K562 (cell line): ENCODE results near the gene MYO3A. TPM values are rescaled to one million over a fixed set of nuclear protein-coding genes. Genes with fewer than 3 reads are reported as not detected.

ENCODE experiments used
- ATAC-seq: fragments of 200-7000 bp; cut with Tn5 transposase; 3 replicates; pipeline ENCODE4 v1.9.1; 2020; ENCODE audit warnings: moderate library complexity
- BruUV-seq: library from RNA; stranded (reverse); fragments of 400-500 nt; replicated peaks from 2 replicates; lab custom pipeline; 2021; lab: Mats Ljungman, UMichigan
- CTCF ChIA-PET: fragments of 300-600 bp; formaldehyde crosslinking; extraction: SDS; loops from one replicate; lab custom pipeline; 2021; ENCODE audit warnings: low intra/inter-chr PET ratio; lab: Yijun Ruan, JAX
- POLR2A ChIA-PET: fragments of 300-600, 350-650 bp; sonication (Branson Sonifier 250); formaldehyde crosslinking; extraction: SDS; loops from one replicate; lab custom pipeline; 2021; ENCODE audit warnings: antibody characterized with exemption, inconsistent platforms; lab: Yijun Ruan, JAX
- DNase-seq, 4 experiments: peaks; one replicate each; pipeline versions ENCODE4 v3.0.0 to v3.0.0-alpha.2; 2011 to 2018; ENCODE audit warnings: low spot score in 3 of 4, mixed read lengths in 3 of 4; ENCODE audit errors: extremely low read depth in 1 of 4
- FAIRE-seq: peaks from 2 replicates; lab custom pipeline; 2011; peaks lifted over from hg19 to GRCh38; lab: Jason Lieb, UNC
- H2AFZ ChIP-seq: 2 replicates; pipeline ENCODE4 v1.6.0; 2011; ENCODE audit warnings: low read depth, low read length, control low read depth, inconsistent platforms
- H3K27ac ChIP-seq: fragments of 200-600 bp; 3 replicates; pipeline ENCODE4 v1.8.0; 2011; ENCODE audit warnings: low read depth, mild to moderate bottlenecking, control low read depth, inconsistent platforms, low read length, moderate library complexity, mixed read lengths; ENCODE audit errors: extremely low read depth
- H3K27me3 ChIP-seq, 2 experiments: fragments of 300-600 bp in 1 of 2; 2 replicates in 1 of 2; 3 replicates in 1 of 2; pipeline versions ENCODE4 v1.6.0 to v1.8.0; 2011; ENCODE audit warnings: inconsistent platforms in 2 of 2, low read length in 2 of 2, mild to moderate bottlenecking in 1 of 2, mixed read lengths in 1 of 2, moderate library complexity in 1 of 2; ENCODE audit not compliant: control insufficient read depth in 2 of 2, insufficient read depth in 2 of 2
- H3K36me3 ChIP-seq: fragments of 300-600 bp; 3 replicates; pipeline ENCODE4 v1.8.0; 2011; ENCODE audit warnings: mild to moderate bottlenecking, low read length, inconsistent platforms; ENCODE audit not compliant: control insufficient read depth, insufficient read depth
- H3K4me1 ChIP-seq, 2 experiments: fragments of 200-600 bp in 1 of 2; replicated peaks in 1 of 2; 2 replicates in 1 of 2; 3 replicates in 1 of 2; pipeline versions ENCODE4 v1.5.1 to v1.8.0; 2011; ENCODE audit warnings: inconsistent platforms in 2 of 2, low read length in 2 of 2, mild to moderate bottlenecking in 1 of 2, mixed read lengths in 1 of 2, moderate library complexity in 1 of 2; ENCODE audit not compliant: control insufficient read depth in 2 of 2, insufficient read depth in 2 of 2
- H3K4me2 ChIP-seq: 2 replicates; pipeline ENCODE4 v1.6.1; 2011; ENCODE audit warnings: low read length, control low read depth, inconsistent platforms, mixed read lengths; ENCODE audit not compliant: insufficient read depth
- H3K4me3 ChIP-seq: fragments of 200-600 bp; sonication (generic), shearing (Covaris generic); 2 replicates; pipeline ENCODE4 v1.5.1; 2016; ENCODE audit warnings: control low read depth, inconsistent platforms
- H3K79me2 ChIP-seq: fragments of 200-600 bp; 3 replicates; pipeline ENCODE4 v1.8.0; 2011; ENCODE audit warnings: low read length, inconsistent platforms; ENCODE audit not compliant: control insufficient read depth, insufficient read depth
- H3K9ac ChIP-seq, 2 experiments: 2 replicates each; pipeline versions ENCODE4 v1.6.0 to v1.6.1; 2011; ENCODE audit warnings: low read depth in 2 of 2, low read length in 2 of 2, control low read depth in 1 of 2, inconsistent platforms in 1 of 2, mild to moderate bottlenecking in 1 of 2, mixed read lengths in 1 of 2; ENCODE audit not compliant: insufficient read depth in 1 of 2
- H3K9me1 ChIP-seq: one replicate; pipeline ENCODE4 v1.6.0; 2011; ENCODE audit warnings: inconsistent platforms, mild to moderate bottlenecking, low read length, moderate library complexity; ENCODE audit not compliant: control insufficient read depth, insufficient read depth
- H3K9me3 ChIP-seq: replicated peaks from 2 replicates; pipeline ENCODE4 v1.5.1; 2011; ENCODE audit warnings: low read depth, low read length, inconsistent platforms; ENCODE audit not compliant: control insufficient read depth, insufficient read depth
- H4K20me1 ChIP-seq: replicated peaks from 2 replicates; pipeline ENCODE4 v1.6.1; 2011; ENCODE audit warnings: low read length, inconsistent platforms, mixed read lengths; ENCODE audit not compliant: control insufficient read depth, insufficient read depth
- DNMT1 ChIP-seq: fragments of 450-650 bp; IDR thresholded peaks from 2 replicates; pipeline ENCODE4 v1.6.1; 2016; ENCODE audit warnings: antibody characterized with exemption, mild to moderate bottlenecking
- TCFL5 ChIP-seq: fragments of 250-450 bp; sonication (Bioruptor Pico); conservative IDR thresholded peaks from 2 replicates; pipeline ENCODE4 v1.6.1; 2021; ENCODE audit warnings: mild to moderate bottlenecking, moderate library complexity, matching md5 sums
- WGBS: fragments of 100-300 bp; shearing (Covaris generic); methylation state at CpG from one replicate; pipeline ENCODE4 v1.1.6; 2016; ENCODE audit warnings: low coverage, mixed read lengths; ENCODE audit not compliant: insufficient coverage; ENCODE audit errors: missing lambda C conversion rate; 5-methylcytosine and 5-hydroxymethylcytosine counted together
- in situ Hi-C: fragments of 300-500 bp; cut with MboI; formaldehyde crosslinking; loops from 4 replicates; pipeline ENCODE4 v1.15.0; 2018; ENCODE audit warnings: inconsistent platforms, mixed read lengths
- intact Hi-C: fragments of 100-400 bp; cut with micrococcal nuclease; formaldehyde crosslinking; loops from 2 replicates; pipeline ENCODE4 v1.14.2; 2022
- polyA plus RNA-seq, 8 experiments: library from polyadenylated mRNA; depleted of rRNA in 4 of 8; stranded (reverse) in 5 of 8; unstranded in 3 of 8; fragments of >200 nt; fragmentation: Nextera tagmentation in 2 of 8; fragmentation: Illumina TruSeq in 1 of 8; extraction: Ambion mirVana in 2 of 8; extraction: Trizol in 1 of 8; gene quantifications; 2 replicates each; pipeline versions ENCODE4 v1.2.1 to v1.2.3, GENCODE V29; 2011 to 2014; ENCODE audit warnings: inconsistent platforms in 1 of 8, missing spikeins in 1 of 8
- total RNA-seq, 7 experiments: library from RNA; depleted of rRNA in 6 of 7; stranded (reverse); fragments of >200 nt in 6 of 7; fragmentation: Illumina TruSeq in 2 of 7; extraction: Trizol in 2 of 7; gene quantifications; 2 replicates each; pipeline versions ENCODE4 v1.2.1 to v1.2.3, GENCODE V29; 2011 to 2021; ENCODE audit warnings: low replicate concordance in 1 of 7
- TF ChIP-seq, protein P1 (sequence below): IDR thresholded peaks from 3 replicates; pipeline ENCODE4 v1.6.1; 2011; ENCODE audit warnings: borderline replicate concordance, mild to moderate bottlenecking, moderate library complexity; ENCODE audit not compliant: insufficient read length; ENCODE audit errors: extremely low read depth
- TF ChIP-seq, protein P2 (sequence below): fragments of 450-650 bp; formaldehyde crosslinking; IDR thresholded peaks from 2 replicates; pipeline ENCODE4 v1.4.0; 2020; ENCODE audit warnings: mild to moderate bottlenecking, mixed read lengths
- TF ChIP-seq, protein P3 (sequence below): fragments of 450-650 bp; IDR thresholded peaks from 2 replicates; pipeline ENCODE4 v1.6.1; 2016; ENCODE audit warnings: mild to moderate bottlenecking, moderate library complexity

Gene MYO3A
- total and polyA plus RNA-seq, 9 of the 15 experiments (the other 6 are each of a cell fraction or from before 2014, with no cell fraction given): not detected

DNA sequence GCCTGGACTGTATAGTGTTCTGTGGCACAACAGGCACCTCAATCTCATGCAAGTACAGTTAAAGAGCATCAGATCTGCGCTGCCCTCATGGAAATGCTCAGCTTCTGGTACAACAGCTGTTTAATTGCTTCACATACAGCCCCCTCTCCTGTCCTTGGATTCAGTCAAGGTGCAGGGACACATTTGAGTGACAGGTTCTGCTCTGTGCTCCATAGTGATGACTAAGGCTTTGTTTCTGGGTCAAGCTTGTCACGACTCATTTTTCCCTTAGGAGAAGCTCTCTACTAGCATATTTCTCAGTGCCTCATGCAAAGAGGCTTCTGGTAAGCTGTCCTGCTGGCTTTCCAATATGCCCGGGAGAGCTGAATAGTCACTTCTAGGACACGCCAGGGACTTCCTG lies 26.8 kb upstream of the MYO3A start:
- in situ Hi-C loops (no loop called here), intact Hi-C loops (no loop called here)
- Histone ChIP-seq H3K27ac (no peak overlapping the region), H2AFZ (no peak overlapping the region), H4K20me1 (no peaks in the 10 kb centered on the region), H3K9me3 (no peaks in the 10 kb centered on the region), H3K4me1 (no peaks in the 10 kb centered on the region), H3K9ac (no peak overlapping the region), H3K36me3 (no peaks in the 10 kb centered on the region), H3K4me2 (no peak overlapping the region), H3K9me1 (no peaks in the 10 kb centered on the region), H3K79me2 (no peaks in the 10 kb centered on the region), H3K4me3 (no peak overlapping the region), H3K27me3 (no peaks in the 10 kb centered on the region)
- BruUV-seq: no TSS peak
- DNase-seq (no peak), ATAC-seq (no peak), FAIRE-seq (no peak)
- ChIA-PET CTCF (no interaction called here), POLR2A (no interaction called here)
- 0% methylated on average over 4 of the region's 4 CpGs for WGBS
- TF ChIP-seq, protein P1, sequence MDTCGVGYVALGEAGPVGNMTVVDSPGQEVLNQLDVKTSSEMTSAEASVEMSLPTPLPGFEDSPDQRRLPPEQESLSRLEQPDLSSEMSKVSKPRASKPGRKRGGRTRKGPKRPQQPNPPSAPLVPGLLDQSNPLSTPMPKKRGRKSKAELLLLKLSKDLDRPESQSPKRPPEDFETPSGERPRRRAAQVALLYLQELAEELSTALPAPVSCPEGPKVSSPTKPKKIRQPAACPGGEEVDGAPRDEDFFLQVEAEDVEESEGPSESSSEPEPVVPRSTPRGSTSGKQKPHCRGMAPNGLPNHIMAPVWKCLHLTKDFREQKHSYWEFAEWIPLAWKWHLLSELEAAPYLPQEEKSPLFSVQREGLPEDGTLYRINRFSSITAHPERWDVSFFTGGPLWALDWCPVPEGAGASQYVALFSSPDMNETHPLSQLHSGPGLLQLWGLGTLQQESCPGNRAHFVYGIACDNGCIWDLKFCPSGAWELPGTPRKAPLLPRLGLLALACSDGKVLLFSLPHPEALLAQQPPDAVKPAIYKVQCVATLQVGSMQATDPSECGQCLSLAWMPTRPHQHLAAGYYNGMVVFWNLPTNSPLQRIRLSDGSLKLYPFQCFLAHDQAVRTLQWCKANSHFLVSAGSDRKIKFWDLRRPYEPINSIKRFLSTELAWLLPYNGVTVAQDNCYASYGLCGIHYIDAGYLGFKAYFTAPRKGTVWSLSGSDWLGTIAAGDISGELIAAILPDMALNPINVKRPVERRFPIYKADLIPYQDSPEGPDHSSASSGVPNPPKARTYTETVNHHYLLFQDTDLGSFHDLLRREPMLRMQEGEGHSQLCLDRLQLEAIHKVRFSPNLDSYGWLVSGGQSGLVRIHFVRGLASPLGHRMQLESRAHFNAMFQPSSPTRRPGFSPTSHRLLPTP: no peak
- TF ChIP-seq, protein P2, sequence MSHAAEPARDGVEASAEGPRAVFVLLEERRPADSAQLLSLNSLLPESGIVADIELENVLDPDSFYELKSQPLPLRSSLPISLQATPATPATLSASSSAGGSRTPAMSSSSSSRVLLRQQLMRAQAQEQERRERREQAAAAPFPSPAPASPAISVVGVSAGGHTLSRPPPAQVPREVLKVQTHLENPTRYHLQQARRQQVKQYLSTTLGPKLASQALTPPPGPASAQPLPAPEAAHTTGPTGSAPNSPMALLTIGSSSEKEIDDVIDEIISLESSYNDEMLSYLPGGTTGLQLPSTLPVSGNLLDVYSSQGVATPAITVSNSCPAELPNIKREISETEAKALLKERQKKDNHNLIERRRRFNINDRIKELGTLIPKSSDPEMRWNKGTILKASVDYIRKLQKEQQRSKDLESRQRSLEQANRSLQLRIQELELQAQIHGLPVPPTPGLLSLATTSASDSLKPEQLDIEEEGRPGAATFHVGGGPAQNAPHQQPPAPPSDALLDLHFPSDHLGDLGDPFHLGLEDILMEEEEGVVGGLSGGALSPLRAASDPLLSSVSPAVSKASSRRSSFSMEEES (CRISPR knock-in tag): no peak
- TF ChIP-seq DNMT1: no peak
- TF ChIP-seq, protein P3, sequence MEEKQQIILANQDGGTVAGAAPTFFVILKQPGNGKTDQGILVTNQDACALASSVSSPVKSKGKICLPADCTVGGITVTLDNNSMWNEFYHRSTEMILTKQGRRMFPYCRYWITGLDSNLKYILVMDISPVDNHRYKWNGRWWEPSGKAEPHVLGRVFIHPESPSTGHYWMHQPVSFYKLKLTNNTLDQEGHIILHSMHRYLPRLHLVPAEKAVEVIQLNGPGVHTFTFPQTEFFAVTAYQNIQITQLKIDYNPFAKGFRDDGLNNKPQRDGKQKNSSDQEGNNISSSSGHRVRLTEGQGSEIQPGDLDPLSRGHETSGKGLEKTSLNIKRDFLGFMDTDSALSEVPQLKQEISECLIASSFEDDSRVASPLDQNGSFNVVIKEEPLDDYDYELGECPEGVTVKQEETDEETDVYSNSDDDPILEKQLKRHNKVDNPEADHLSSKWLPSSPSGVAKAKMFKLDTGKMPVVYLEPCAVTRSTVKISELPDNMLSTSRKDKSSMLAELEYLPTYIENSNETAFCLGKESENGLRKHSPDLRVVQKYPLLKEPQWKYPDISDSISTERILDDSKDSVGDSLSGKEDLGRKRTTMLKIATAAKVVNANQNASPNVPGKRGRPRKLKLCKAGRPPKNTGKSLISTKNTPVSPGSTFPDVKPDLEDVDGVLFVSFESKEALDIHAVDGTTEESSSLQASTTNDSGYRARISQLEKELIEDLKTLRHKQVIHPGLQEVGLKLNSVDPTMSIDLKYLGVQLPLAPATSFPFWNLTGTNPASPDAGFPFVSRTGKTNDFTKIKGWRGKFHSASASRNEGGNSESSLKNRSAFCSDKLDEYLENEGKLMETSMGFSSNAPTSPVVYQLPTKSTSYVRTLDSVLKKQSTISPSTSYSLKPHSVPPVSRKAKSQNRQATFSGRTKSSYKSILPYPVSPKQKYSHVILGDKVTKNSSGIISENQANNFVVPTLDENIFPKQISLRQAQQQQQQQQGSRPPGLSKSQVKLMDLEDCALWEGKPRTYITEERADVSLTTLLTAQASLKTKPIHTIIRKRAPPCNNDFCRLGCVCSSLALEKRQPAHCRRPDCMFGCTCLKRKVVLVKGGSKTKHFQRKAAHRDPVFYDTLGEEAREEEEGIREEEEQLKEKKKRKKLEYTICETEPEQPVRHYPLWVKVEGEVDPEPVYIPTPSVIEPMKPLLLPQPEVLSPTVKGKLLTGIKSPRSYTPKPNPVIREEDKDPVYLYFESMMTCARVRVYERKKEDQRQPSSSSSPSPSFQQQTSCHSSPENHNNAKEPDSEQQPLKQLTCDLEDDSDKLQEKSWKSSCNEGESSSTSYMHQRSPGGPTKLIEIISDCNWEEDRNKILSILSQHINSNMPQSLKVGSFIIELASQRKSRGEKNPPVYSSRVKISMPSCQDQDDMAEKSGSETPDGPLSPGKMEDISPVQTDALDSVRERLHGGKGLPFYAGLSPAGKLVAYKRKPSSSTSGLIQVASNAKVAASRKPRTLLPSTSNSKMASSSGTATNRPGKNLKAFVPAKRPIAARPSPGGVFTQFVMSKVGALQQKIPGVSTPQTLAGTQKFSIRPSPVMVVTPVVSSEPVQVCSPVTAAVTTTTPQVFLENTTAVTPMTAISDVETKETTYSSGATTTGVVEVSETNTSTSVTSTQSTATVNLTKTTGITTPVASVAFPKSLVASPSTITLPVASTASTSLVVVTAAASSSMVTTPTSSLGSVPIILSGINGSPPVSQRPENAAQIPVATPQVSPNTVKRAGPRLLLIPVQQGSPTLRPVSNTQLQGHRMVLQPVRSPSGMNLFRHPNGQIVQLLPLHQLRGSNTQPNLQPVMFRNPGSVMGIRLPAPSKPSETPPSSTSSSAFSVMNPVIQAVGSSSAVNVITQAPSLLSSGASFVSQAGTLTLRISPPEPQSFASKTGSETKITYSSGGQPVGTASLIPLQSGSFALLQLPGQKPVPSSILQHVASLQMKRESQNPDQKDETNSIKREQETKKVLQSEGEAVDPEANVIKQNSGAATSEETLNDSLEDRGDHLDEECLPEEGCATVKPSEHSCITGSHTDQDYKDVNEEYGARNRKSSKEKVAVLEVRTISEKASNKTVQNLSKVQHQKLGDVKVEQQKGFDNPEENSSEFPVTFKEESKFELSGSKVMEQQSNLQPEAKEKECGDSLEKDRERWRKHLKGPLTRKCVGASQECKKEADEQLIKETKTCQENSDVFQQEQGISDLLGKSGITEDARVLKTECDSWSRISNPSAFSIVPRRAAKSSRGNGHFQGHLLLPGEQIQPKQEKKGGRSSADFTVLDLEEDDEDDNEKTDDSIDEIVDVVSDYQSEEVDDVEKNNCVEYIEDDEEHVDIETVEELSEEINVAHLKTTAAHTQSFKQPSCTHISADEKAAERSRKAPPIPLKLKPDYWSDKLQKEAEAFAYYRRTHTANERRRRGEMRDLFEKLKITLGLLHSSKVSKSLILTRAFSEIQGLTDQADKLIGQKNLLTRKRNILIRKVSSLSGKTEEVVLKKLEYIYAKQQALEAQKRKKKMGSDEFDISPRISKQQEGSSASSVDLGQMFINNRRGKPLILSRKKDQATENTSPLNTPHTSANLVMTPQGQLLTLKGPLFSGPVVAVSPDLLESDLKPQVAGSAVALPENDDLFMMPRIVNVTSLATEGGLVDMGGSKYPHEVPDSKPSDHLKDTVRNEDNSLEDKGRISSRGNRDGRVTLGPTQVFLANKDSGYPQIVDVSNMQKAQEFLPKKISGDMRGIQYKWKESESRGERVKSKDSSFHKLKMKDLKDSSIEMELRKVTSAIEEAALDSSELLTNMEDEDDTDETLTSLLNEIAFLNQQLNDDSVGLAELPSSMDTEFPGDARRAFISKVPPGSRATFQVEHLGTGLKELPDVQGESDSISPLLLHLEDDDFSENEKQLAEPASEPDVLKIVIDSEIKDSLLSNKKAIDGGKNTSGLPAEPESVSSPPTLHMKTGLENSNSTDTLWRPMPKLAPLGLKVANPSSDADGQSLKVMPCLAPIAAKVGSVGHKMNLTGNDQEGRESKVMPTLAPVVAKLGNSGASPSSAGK: no peak
- TF ChIP-seq TCFL5 (CRISPR knock-in tag): no peak
